HG03342 (cell line): ENCODE data around the gene ENTREP1.

Experiments used
- ATAC-seq: cut with Tn5 transposase; IDR thresholded peaks from one replicate; pipeline ENCODE4 v1.9.1; 2021; ENCODE audit warnings: mild to moderate bottlenecking, moderate library complexity; ENCODE audit not compliant: unreplicated experiment

Gene ENTREP1

DNA sequence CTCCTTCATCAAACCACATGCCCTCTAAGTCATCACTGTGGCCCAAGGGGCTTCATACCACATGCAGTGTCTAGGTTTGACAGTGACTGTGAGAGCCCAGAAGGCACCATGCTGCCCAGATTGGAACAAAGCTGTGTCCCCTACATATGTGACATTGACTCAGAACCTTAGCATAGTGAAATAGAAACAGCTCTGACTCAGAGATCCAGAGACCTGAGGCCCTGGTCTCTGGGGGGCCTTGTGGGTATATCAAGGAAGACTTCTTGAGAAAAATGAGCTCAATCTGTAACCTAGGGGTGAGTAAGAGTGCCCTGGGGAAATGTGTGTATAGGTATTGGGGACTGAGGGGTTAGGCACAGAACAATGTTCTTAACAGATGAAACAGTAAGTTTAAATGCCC, 7.1 kb upstream of the ENTREP1 start:
- ATAC-seq, result peak; percentile 93

DNA sequence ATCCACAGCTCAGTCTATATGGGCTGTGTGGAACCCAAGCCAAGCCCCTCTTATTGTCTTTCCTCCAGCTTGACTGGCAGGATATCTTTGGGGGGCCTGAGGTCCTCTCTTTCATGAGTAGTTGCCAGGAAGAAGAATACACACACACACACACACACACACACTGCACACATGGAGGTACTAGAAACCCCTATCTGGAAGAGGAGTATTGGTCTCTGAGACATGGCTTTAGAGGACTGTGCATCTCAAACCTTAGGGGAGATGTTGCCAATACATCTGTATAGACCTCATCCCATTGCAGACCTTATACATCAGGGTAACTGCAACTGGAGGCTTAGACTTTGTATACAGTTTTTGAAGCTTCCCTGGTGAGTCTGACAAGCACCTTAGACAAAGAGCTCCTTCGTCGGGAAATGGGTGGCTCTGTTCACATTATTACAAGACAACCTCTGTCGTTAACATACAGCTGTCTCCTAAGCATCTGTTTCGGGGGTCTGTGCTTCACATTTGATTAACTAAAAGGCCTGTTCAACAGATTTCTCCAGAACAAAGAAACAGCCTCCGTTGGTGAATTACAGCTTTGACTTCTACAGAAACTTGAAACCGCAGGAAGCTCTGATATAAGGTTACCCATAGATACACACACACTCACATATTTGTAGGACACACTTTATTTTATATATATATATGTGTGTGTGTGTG, 5.5 kb upstream of the ENTREP1 start:
- ATAC-seq, result no peak

DNA sequence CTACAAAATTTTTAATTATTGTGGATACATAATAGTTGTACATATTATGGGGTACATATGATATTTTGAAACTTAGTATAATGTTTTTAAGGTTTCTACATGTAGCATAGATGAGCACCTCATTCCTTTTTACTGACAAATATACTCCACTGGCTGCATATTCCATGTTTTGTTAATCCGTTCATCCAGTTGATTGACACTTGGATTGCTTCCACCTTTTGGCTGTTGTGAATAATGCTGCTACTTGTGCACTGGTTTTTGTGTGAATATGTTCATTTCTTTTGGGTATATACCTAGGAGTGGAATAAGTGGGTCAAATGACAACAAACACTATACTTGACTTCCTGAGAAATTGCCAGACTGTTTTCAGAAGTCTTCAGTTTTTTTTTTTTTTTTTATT, 2.8 kb upstream of the ENTREP1 start:
- ATAC-seq, result no peak

DNA sequence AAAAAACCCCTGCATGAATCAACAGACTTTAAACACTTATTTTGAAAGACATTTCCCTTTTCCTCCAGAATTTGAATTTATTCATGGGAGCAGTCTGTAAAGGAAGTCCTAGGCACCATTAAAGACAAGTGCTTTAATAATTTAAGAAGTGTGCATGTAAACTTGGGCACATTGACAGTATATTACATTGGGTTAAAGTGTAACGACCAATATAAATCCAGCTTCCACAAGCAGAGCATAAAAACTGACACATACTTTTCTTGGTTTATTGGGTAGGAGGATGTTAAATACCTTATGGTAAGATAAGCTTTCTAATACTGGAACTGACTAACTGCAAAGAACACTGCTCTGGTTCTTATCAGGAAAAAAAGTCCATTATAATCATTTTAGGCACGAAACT, 1.2 kb upstream of the ENTREP1 start:
- no peak for ATAC-seq

DNA sequence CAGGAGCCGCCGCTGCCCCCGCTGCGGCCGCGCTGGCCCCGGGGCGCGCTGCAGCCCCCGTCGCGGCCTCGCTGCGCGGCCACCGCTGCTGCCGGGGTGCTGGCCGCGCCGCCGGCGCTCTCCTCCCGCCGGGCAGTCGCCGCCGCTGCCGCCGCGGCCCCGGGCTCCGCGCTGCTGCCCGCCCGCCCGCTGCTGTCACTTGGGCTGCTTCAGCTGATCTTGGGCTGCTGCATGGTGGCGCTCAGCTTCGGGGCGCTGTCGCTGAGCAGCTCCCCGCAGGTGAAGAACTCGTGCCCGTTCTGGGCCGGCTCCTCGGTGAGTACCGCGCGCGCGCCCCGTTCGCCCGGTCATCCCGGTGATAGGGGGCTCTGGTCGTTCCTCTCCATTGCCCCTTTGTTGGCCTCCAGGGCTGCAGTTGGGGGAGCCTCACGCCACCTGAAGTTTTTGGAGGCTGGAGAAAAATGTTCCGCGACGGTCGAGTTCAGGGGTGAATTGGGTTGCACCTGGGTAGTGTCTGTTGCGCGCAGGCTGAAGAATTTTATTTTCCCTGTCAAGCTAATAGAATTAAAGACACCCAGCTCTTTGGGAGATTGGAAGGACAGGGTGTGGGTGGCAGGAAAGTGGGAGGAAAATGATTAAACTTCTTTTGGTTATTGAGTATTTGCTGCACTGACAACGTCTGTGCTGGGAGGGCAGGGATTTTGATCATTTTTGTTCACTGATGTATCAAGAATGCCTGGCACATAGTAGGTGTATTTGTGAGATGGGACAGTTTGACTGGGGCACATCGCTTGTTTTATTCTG, 596 bp downstream of the ENTREP1 start:
- ATAC-seq, result no peak

DNA sequence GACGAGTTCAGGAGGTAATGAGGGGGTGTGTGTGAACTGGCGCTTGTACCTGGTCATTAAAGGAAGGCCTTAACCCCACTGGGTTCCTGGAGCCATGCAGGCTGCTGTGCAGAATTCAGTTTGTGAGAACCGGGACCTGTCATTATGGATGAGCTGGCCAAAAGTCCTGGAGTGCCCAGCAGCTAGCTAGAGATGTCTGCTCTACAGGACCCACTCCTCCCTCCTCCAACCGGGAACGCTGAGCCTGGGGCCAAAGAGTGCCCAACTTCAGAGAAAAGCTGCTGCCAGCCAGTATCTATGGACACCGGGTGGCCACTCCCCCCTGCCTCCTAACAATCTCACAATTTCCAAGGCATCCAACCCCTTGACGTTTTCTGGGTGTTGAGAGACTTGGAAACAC, 1.2 kb downstream of the ENTREP1 start:
- ATAC-seq, result no peak

DNA sequence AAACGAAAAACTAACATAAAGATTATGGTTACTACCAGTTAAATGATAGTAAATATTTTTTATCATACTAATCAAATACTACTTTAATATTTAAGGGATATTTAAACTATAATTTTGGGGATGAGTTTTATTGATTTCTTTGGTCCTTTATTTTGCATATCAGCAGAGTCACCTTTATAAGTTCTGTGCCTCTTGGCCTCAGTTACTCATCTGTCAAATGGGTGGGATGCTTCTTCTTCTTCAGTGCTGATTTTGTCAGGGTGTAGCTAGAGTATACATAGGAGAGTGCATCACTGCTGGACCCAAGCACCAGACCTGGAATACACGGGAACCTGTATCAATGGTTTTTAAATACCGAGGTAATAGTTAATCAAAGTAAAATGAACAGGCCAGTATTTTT, 5.6 kb downstream of the ENTREP1 start:
- ATAC-seq, result no peak

DNA sequence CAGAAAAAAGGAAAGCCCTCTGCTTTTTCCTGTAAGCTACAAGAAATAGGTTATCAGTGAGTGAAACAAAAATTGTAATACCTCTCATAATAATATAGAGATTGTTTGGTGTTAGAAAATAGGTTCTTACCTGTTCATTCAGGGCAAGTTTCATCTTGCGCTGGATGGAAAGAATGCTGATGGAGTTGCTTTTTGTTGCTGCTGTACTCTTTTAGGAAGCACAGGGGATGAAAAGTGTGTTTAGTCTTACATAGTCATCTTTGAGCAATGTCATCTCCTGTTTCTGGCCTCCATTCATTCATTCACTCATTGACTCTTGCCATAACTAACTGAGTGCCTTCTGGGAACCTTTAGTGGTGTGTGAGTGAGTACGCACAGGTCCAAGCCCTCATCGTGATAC, 6.4 kb downstream of the ENTREP1 start:
- ATAC-seq, result no peak

DNA sequence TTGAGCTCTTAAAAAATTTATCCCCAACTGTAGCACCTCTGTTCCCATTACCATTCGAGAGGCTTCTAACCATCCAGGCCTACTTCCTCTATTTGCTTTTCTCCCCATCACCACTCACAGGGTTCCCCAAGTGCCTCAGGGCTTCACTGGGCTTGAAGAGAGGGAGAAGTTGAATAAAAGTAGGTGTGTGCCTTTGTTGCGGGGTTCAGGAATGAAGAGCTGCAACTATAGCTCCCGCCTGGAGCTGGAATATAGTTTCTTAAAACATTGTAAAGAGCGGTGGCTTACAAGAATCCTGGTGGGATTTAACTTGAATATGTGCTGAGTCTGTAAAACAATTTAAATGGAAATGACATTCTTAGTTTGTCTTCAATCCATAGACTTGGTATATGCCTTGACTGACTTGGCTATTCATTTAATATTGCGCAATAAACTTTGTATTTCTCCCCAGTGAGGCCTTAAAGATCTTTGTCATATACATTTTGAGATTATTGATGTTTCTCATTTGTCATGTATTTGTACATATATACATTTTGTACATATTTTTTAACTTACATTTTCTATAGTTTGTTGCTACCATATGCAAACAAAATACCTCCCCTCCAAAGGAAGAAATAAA, 7.2 kb downstream of the ENTREP1 start:
- ATAC-seq, result no peak

DNA sequence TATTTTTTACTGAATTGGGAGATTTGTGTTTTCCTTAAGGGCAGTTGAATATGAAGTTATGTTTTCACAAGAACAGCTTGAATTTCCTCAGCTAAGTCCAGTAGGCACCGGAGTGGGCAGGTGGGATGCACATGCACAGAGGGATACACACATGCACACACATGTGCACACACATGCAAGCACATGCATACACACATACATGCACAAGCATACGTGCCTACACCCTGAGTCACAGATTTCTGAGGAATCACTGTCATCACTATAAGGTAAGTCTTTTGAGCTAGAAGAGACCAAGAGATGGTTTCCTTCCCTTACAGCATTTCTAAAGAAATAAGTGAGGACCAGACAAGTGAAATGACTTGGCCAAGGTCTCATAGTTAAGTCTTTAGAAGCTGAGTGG, 8.7 kb downstream of the ENTREP1 start:
- no peak for ATAC-seq

DNA sequence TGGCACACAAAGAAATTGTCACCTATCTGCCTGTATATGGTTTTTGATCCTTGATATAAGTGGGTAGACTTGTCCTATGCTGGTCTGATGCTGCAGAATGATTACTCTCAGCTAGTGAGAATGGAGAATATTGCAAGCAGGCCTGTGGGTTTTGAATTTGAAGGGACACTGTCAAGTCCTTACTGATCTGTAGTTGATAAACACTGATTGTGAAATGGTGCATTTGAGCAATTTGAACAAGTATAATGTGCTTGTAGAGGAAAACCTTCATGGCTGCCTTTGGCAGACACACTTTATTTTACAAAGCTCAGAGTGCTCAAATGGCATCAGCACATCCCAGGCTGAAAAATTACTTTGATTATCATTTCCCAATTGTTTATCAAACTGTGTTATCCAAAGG, 9.3 kb downstream of the ENTREP1 start:
- no peak for ATAC-seq

DNA sequence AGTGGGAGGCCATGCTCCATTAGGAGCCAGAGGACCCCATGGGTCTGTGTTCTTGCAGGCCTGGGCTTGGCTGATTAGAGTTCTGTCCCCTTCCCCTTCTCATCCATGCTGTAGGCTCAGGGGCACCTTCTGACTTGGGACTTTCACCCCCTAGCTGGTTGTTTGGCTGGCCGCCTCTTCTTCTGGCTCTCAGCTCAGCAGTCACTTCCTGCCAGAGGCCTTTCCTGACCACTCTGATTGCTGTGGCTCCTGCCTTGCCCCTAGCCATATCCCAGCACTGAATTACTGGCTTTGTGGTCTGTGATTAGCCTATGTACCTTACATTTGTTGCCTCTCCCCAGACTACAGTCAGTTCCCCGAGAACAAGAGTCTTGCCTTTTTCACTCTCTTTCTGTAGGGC, 14.6 kb downstream of the ENTREP1 start:
- ATAC-seq, result no peak

DNA sequence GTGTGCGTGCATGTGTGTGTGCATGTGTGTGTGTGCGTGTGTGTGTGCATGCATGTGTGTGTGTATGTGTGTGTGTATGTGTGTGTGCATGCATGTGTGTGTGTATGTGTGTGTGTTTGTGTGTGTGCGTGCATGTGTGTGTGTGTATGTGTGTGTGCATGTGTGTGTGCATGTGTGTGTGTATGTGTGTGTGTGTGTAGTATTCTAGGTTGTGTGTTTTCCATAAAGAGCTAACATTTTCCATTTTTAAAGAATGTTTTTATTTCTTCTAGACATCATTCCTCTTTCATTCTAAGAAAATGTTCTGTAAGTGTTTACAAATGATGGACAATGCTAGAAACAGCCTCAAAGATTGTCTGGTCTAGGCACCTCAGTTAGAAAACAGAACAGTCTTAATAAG, 15.6 kb downstream of the ENTREP1 start:
- no peak for ATAC-seq

DNA sequence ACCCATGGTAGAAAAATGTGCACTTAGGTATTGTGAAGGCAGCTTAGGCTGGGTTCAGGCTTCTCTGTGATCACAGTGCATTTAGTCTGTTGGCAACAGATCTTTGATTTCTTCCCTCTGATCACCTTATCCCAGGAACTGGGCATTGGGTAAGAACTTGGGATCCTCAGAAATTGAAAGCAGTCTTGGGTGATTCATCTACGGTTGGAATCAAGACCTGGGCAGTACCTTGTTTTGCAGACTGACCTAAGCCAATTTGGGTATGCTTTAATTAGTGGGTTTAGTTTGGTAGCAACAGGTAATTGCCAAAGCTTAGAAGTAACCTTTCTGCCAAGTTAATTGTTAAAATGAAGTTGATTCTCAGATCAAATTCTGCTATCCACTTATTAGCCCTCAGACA, 17.8 kb downstream of the ENTREP1 start:
- no peak for ATAC-seq

DNA sequence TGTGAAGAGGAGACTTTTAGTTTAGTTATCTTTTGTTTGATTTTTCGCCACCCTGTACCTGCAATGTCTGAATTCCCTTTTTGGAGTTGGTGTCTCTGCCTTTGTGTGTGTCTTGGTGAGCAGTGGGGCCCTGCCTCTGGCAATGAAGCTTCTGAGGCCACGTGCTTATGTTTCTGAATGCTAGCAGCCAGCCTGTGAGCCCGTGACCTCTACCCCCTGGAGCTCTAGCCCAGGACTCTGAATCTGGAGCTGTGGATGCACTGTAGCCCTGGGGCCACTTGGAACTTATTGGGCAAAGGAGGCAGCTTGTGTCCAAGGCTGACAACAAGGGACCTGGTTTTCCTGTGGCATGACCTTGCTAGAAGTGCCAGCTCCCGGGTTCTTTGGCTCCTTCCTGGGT, 19.4 kb downstream of the ENTREP1 start:
- no peak for ATAC-seq

DNA sequence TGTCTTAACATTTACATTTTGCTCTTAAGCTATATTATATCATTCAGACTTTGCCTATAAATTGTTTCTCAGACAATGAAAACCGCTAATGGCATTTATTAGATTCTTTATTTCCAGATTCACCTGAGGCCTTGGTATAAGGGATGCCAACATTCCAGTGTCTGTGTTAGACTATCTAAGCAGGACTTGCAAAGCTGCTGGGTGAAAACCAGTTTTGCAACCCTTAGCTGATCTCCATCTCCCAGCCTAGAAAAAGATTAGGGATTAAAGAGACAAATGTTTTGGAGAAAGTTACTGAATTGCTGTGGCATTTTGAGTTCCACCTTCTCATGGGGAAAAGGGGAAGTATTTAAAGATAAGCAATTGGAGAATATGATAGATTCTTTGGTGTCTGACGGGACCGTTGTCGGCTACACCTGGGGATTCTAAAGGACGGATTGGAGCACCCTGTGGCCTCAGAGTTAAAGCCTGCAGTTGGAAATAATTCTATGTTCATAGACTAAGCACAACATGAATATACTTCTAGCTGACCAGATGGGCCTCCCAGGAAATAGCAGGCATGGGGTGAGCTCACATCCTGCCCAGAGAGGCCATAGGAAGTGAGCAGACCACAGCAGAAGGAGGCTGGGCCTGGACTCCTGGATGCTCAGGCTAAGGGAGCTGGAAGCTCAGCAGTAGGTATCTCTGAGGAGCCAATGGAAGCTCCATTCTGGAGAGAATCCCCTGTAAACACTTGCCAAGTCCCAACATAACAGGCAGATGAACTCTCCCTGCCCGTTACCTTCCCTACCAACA, 21.8 kb downstream of the ENTREP1 start:
- no peak for ATAC-seq

DNA sequence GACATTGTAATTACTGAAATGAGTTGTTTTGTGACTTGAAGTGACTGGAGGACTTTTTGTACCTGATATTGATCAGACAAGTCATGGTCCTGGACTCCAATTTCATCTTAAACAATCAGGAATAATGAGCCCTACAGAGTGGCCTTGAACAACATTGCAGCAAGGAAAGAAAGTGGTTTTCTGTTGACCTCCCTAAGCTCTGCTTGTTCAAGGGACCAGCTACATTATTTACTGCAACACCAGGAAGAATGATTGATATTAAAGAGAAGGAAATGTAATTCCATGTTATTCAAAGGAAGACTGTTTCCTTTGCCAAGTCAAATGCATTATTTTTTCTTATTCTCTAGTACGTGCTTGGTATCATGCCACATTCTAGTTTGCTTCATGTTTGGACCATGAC, 22.6 kb downstream of the ENTREP1 start:
- ATAC-seq, result no peak

DNA sequence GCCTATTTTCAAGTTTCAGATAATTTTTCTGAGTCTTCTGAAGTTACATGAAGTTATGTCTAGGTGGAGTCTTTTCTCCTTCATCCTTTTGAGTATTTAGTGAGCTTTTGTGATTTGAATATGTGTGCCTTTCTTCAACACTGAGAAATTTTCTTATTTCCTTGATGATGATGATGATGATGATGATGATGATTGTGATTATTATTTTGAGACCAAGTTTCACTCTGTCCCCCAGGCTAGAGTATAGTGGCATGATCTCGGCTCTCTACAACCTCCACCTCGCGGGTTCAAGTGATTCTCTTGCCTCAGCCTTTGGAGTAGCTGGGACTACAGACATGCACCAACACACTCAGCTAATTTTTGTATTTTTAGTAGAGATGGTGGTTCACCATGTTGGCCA, 26.2 kb downstream of the ENTREP1 start:
- ATAC-seq, result no peak

DNA sequence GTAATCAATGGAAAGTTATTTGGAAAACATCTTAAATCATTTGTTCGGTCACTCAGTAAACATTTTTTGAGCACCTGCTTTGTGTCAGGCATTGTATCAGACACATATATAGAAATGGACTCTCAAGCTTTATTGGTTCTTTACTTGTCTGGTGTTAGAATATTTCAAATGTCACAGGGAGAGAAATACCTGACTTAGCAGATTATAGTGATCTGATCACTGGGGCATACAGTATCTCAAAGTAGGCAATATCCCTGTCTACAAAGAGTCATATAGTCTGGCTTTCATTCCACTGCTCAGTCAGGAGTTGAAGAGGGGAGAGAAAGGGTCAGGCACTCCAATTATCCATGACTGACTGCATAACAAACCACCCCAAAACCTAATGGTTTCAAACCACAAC, 30.2 kb downstream of the ENTREP1 start:
- ATAC-seq, result no peak

DNA sequence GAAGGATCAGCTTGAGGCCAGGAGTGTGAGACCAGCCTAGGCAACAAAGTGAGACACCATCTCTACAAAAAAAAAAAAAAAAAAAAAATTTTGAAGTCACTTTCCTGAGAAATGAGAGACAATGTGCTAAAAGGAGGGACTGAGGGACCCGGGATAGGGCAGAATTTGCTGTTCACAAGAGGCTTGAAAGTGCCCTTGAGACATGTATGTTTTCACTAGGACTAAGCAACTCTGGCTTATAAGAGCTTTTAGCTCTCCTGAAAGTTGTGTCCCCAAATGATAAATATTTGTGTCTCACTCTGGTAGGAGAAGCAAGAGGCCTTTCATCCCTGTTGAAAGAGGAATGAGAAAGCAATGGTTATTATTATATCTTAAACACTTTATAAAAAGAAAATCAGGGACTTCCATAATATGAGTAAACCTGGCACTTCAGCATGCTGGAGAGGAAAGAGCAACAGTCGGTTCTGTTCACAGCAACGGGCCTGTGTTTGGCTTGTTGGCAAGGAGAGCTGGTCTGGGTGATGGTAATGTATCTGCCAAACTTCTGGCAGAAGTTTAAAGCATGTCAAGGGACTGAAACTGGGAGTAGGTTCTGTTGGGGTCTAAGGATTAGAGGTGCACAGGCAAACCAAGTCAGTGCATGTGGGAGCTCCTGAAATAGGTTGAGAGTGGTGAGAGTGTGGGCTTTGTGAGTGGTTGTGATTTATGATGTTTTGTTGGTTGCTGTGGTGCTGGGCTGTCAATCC, 32.2 kb downstream of the ENTREP1 start:
- no peak for ATAC-seq

DNA sequence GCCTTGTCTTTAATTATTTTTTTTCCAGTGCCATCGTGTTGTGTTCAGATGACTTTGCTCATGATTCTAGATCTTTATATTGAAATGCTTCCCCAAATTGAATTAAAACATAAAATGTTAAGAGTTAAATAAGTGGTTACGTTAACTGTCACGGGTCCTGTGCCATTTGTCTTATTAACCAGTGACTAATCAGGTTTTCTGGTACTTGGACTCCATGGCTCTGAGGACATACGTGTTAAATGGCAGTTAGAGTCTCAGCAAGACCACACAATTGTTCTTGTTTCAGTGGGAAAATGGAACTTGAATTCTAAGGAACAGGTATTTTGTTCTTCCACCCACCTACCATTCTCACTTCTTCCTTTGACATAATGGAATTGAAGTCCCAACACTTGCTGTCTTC, 32.8 kb downstream of the ENTREP1 start:
- ATAC-seq, result no peak
